Dendritic cell treated with granulocyte-macrophage colony-stimulating factor and Interleukin-4, amounts not matched to agents 40 ng/mL and 50 ng/mL, for 4 days (primary cell): ENCODE data around the gene RSAD2.

ENCODE experiments used
- H3K27ac Mint-ChIP-seq: one replicate; pipeline ENCODE4 v1.8.0; 2022; ENCODE audit warnings: mild to moderate bottlenecking, mixed read lengths
- H3K27me3 Mint-ChIP-seq: one replicate; pipeline ENCODE4 v1.8.0; 2022; ENCODE audit warnings: mild to moderate bottlenecking, mixed read lengths
- H3K36me3 Mint-ChIP-seq: one replicate; pipeline ENCODE4 v1.8.0; 2022; ENCODE audit warnings: low read depth, mixed read lengths
- H3K4me1 Mint-ChIP-seq: one replicate; pipeline ENCODE4 v1.8.0; 2022; ENCODE audit warnings: low read depth, mixed read lengths
- H3K4me3 Mint-ChIP-seq: one replicate; pipeline ENCODE4 v1.8.0; 2022; ENCODE audit warnings: mild to moderate bottlenecking, moderate library complexity, mixed read lengths
- H3K9me3 Mint-ChIP-seq: one replicate; pipeline ENCODE4 v1.8.0; 2022; ENCODE audit warnings: mixed read lengths
- intact Hi-C: fragments of 100-400 bp; cut with micrococcal nuclease; formaldehyde crosslinking; loops from one replicate; pipeline ENCODE4 v1.15.0; 2022

Gene RSAD2

GRCh38 chr2:6919901-6920742 lies 42.5 kb downstream of the RSAD2 start:
- no peaks in the 10 kb centered on the region for H3K9me3 Mint-ChIP-seq
- no peaks in the 10 kb centered on the region for H3K36me3 Mint-ChIP-seq
- no peak overlapping the region for H3K27ac Mint-ChIP-seq
- no peak overlapping the region for H3K4me3 Mint-ChIP-seq
- intact Hi-C loops = loop anchor here (5.0 kb wide), 1 partner anchor 92 kb away; no protein-coding TSS in a partner anchor
- H3K27me3 Mint-ChIP-seq = peaks cover 18% of the 10 kb centered on the region
- peaks cover 12% of the 10 kb centered on the region for H3K4me1 Mint-ChIP-seq

DNA sequence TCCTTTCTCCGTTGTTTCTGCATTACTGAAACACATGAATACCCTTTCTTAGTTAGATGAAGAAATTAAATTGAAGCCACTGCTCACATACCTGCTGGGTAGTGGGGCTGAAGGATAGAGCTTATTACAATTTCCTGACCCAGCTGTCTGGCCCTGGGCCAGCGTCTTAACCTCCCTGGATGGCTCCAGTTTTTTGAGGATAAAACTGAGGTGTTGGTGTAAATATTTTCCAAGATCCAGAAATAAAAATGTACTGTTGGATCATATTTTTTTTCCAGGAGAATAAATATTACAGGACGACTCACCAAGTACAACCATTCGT lies 43.1 kb downstream of the RSAD2 start:
- H3K27me3 Mint-ChIP-seq = peaks cover 18% of the 10 kb centered on the region
- no peaks in the 10 kb centered on the region for H3K9me3 Mint-ChIP-seq
- intact Hi-C loops = no loop called here
- H3K27ac Mint-ChIP-seq = no peak overlapping the region
- H3K4me3 Mint-ChIP-seq = no peak overlapping the region
- peaks cover 12% of the 10 kb centered on the region for H3K4me1 Mint-ChIP-seq
- H3K36me3 Mint-ChIP-seq = no peaks in the 10 kb centered on the region

GRCh38 chr2:6921321-6921922 lies 43.8 kb downstream of the RSAD2 start:
- H3K27me3 Mint-ChIP-seq = peaks cover 18% of the 10 kb centered on the region
- intact Hi-C loops = no loop called here
- H3K9me3 Mint-ChIP-seq = no peaks in the 10 kb centered on the region
- H3K27ac Mint-ChIP-seq = no peak overlapping the region
- no peak overlapping the region for H3K4me3 Mint-ChIP-seq
- H3K36me3 Mint-ChIP-seq = no peaks in the 10 kb centered on the region
- H3K4me1 Mint-ChIP-seq = peaks cover 12% of the 10 kb centered on the region

DNA sequence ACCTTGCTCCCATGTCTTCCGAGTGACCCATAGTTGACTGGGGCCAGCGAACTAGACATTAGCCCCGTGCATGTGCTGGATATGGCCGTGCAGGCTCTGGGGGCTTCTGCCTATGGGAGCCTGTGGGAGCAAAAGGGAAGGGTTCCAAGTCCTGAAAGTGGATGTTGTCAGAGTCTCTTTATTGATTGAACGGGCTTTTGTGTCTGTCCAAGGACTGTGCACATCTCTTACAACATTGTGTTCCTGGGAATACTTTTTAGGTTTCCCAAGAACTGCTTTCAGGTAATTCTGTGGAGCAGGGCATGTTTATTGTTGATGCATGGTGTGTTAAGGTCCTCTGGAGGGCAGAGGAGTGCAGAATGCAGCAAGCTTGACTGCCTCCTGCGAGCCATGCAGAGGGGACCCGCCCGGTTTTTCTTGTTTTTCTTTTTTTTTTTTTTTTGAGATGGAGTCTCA lies 44.7 kb downstream of the RSAD2 start:
- Mint-ChIP-seq H3K4me3 (no peak overlapping the region), H3K27me3 (peaks cover 13% of the 10 kb centered on the region), H3K4me1 (peaks cover 8% of the 10 kb centered on the region), H3K36me3 (no peaks in the 10 kb centered on the region), H3K9me3 (no peaks in the 10 kb centered on the region), H3K27ac (no peak overlapping the region)
- intact Hi-C loops = no loop called here

- Mint-ChIP-seq H3K27ac (no peak overlapping the region), H3K27me3 (peaks cover 10% of the 10 kb centered on the region), H3K36me3 (no peaks in the 10 kb centered on the region), H3K4me3 (no peak overlapping the region), H3K9me3 (no peaks in the 10 kb centered on the region), H3K4me1 (peaks cover 8% of the 10 kb centered on the region)
- intact Hi-C loops = no loop called here
These were observed 45.7 kb downstream of the RSAD2 start for GRCh38 chr2:6923319-6923718.

DNA sequence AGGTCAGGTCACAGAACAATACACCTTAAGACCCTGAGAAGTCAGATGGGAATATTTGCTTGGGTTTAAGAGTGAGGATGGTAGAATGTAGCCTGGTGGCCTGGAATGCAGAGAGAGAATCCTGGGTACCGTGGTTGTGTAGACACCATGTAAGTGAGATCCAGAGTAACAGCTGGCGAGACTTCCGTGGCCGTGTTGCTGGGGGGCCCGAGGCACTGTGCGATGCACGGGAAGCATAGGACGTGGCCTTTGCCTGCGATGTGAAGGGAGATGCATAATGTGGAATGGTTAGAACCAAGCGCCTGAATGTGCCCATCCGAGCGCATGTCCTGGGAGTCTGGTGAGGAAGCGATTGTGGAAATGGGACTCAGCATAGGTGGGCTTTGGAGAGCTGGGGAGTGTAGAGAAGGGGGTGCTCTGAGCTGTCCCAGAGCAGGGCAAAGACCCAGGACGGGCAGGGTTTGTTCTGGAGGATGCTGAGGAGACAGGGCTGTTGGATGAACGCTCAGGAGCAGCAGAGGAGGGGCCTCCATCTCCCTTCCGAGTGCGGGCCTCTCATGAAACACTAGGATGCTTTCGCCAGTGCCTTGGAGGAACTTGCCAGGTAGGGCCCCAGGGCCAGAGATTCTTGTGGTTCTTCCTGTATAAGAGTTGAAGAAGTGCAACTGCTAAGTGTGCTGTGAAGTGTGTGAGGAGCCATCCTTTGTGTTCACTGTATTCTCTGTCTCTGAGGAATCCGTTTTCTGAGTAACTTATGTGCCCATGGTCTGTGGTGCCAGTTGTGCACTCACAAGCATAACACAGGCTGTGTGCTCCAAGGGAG lies 46.7 kb downstream of the RSAD2 start:
- intact Hi-C loops = no loop called here
- Mint-ChIP-seq H3K27ac (no peak overlapping the region), H3K9me3 (no peaks in the 10 kb centered on the region), H3K4me1 (peaks cover 4% of the 10 kb centered on the region), H3K27me3 (peaks cover 2% of the 10 kb centered on the region), H3K4me3 (no peak overlapping the region), H3K36me3 (no peaks in the 10 kb centered on the region)

GRCh38 chr2:6924924-6925409 lies 47.4 kb downstream of the RSAD2 start:
- H3K4me1 Mint-ChIP-seq = no peaks in the 10 kb centered on the region
- H3K9me3 Mint-ChIP-seq = no peaks in the 10 kb centered on the region
- no peaks in the 10 kb centered on the region for H3K36me3 Mint-ChIP-seq
- peaks cover 1% of the 10 kb centered on the region for H3K27me3 Mint-ChIP-seq
- H3K27ac Mint-ChIP-seq = no peak overlapping the region
- no peak overlapping the region for H3K4me3 Mint-ChIP-seq
- intact Hi-C loops = no loop called here

DNA sequence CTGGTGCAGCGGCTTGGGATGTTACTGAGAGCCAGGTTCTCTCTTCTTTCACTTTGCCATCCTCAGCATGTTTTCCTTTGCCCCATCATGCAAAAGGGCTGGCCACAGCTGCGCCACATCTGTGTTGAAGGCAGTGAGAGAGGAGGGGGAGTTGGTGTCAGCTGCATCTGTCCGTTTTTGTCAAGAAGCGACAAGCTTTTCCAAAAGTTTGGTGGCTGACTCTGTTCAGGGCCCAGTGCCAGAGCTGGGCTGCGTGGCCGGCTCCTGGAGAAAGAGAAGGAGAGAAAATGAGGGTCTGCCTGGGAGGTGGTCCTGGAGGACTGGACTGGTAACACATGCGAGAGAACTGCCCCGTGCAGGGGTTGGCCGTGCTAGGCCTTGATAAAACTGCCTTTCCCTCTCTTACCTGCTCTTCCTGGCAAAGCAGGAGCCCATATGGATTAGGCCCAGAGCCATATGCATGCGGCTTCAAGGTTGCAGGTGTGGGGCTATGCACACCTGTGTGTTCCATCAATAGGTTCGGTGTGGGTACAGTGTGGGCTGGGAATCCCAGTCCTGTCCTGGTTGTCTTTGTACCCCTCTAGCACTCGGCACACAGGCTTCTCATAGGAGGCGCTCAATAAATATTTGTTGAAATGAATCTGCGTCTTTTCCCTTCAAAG lies 48.6 kb downstream of the RSAD2 start:
- no peaks in the 10 kb centered on the region for H3K4me1 Mint-ChIP-seq
- H3K36me3 Mint-ChIP-seq = no peaks in the 10 kb centered on the region
- no peak overlapping the region for H3K27ac Mint-ChIP-seq
- intact Hi-C loops = no loop called here
- H3K27me3 Mint-ChIP-seq = no peaks in the 10 kb centered on the region
- H3K4me3 Mint-ChIP-seq = no peak overlapping the region
- H3K9me3 Mint-ChIP-seq = no peaks in the 10 kb centered on the region

DNA sequence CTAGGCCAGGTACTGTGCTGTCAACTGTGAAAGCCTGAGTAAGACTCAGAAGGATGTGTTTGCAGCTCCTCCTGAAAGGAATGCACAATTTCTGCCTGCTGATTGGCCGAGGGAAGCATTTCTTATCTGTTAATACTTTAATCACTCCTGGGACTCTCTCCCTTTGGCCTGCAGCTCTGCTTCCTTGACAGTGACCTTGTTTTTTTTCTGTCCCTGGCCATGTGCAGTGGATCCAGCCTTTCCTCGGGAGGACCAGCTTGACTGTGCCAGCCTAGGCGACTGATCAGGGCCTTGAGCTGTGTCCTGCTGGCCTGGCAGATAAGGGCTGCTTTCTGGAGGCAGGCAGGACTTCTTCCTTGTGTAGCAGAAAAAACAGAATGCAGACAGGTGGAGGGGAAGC lies 49.6 kb downstream of the RSAD2 start:
- Mint-ChIP-seq H3K27me3 (no peaks in the 10 kb centered on the region), H3K9me3 (no peaks in the 10 kb centered on the region), H3K4me3 (no peak overlapping the region), H3K27ac (no peak overlapping the region), H3K4me1 (no peaks in the 10 kb centered on the region), H3K36me3 (no peaks in the 10 kb centered on the region)
- intact Hi-C loops = no loop called here

DNA sequence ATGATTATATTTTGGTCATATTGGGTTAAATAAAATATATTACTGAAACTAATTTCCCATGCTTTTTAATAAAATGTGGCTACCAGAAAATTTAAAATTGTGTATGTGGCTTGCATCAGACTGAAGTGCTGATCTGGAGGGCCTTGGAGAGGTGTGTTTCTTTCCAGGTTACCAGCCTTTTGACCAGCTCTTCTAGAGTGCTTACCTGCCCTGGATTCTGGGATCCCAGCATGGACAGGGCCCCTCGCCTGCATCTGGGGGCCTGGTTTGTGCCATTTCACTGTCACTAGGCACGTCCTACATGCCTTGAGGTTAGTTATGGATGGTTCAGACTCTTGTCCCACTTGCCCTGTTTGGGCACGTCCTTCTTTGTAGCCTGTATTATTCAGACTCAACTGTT lies 50.2 kb downstream of the RSAD2 start:
- Mint-ChIP-seq H3K27ac (no peak overlapping the region), H3K4me3 (no peak overlapping the region), H3K9me3 (no peaks in the 10 kb centered on the region), H3K4me1 (no peaks in the 10 kb centered on the region), H3K27me3 (no peaks in the 10 kb centered on the region), H3K36me3 (no peaks in the 10 kb centered on the region)
- intact Hi-C loops = no loop called here

GRCh38 chr2:6928452-6928851 lies 50.9 kb downstream of the RSAD2 start:
- no peak overlapping the region for H3K4me3 Mint-ChIP-seq
- no peak overlapping the region for H3K27ac Mint-ChIP-seq
- no peaks in the 10 kb centered on the region for H3K36me3 Mint-ChIP-seq
- intact Hi-C loops = no loop called here
- H3K9me3 Mint-ChIP-seq = no peaks in the 10 kb centered on the region
- H3K4me1 Mint-ChIP-seq = no peaks in the 10 kb centered on the region
- no peaks in the 10 kb centered on the region for H3K27me3 Mint-ChIP-seq

DNA sequence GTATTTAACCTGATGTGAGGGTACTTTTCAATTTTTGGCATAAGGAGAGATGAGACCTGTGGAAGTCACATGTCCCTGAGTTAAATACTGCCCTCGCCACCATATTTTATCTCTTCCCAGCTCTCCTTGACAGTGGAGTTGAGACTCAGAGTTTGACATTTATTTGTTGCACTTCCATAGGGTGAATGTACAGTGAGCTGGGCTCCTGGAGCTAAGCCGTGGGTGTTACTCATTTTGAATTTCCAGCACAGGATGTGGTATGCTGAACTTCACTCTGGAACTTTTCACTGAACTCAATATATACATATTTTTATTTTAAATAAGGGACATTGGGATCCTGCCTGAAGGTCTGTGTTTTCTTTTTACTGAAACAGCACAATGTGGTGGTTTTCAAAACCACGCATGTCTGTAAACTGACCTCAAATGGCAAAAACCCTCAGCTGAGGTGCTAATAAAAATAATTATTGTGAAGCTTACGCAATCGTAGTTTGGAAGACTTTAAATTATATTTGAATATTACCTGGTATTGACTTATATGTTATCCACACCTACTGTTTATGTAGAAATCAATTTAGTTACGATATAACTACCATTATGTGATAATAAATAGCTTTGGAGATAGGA lies 51.7 kb downstream of the RSAD2 start:
- H3K27ac Mint-ChIP-seq = no peak overlapping the region
- no peaks in the 10 kb centered on the region for H3K27me3 Mint-ChIP-seq
- intact Hi-C loops = no loop called here
- H3K36me3 Mint-ChIP-seq = no peaks in the 10 kb centered on the region
- no peaks in the 10 kb centered on the region for H3K9me3 Mint-ChIP-seq
- no peak overlapping the region for H3K4me3 Mint-ChIP-seq
- peaks cover 5% of the 10 kb centered on the region for H3K4me1 Mint-ChIP-seq

DNA sequence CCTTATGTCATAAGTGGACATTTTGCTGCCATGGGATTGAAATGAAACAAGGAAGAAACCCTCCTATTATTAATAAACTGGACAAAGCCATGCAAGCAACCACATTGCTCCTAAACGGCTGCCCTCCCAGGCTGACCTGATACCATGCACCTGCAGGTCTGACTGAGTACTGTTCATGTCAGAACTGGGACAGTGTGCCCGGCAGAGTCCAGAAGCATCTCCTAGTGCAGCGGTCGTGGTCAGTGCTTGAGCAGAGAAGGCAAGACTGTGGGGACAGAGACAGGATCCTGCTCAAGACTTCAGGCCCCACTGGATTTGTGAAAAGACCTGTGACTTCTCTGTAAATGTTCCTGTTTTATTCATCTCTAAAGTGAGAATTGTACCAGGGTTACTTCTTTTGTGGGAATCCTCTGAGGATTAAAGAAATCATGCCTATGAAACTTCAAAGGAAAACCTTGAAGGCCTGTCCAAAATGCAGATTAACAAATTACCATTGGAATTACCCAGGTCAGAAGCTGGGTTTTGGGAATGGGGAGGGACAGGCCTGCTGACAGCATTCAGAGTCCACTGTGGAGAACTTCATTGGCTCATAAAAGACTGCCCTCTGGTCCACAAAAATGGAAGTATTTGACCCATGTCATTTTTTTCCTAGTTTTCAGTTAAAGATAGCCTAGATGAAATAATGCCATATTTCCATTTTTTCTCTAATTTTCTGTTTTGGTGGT lies 53.5 kb downstream of the RSAD2 start:
- H3K9me3 Mint-ChIP-seq = no peaks in the 10 kb centered on the region
- no peak overlapping the region for H3K4me3 Mint-ChIP-seq
- H3K27me3 Mint-ChIP-seq = no peaks in the 10 kb centered on the region
- no peak overlapping the region for H3K27ac Mint-ChIP-seq
- H3K4me1 Mint-ChIP-seq = peaks cover 16% of the 10 kb centered on the region
- H3K36me3 Mint-ChIP-seq = no peaks in the 10 kb centered on the region
- intact Hi-C loops = no loop called here
